Neural crest cell (in vitro differentiated cells): Measurements from ENCODE around the gene ZNF480. TPM values are rescaled to one million over a fixed set of nuclear protein-coding genes. Genes with fewer than 3 reads are reported as not detected.
A peak's percentile ranks its signal among the peaks of the same experiment; 100 is the strongest.

Experiments
- DNase-seq: peaks from one replicate; pipeline ENCODE4 v3.0.0; 2021; ENCODE audit warnings: low read depth, mixed read lengths, low spot score
- H3K27ac Mint-ChIP-seq: one replicate; pipeline ENCODE4 v1.8.0; 2021; ENCODE audit warnings: mild to moderate bottlenecking, mixed read lengths; ENCODE audit not compliant: unreplicated experiment
- H3K27me3 Mint-ChIP-seq: 2 replicates; pipeline ENCODE4 v1.8.0; 2021; ENCODE audit warnings: low read depth, mild to moderate bottlenecking, mixed read lengths
- H3K36me3 Mint-ChIP-seq: 2 replicates; pipeline ENCODE4 v1.8.0; 2021; ENCODE audit warnings: low read depth, mild to moderate bottlenecking, mixed read lengths
- H3K4me1 Mint-ChIP-seq: 2 replicates; pipeline ENCODE4 v1.8.0; 2021; ENCODE audit warnings: mixed read lengths
- H3K4me3 Mint-ChIP-seq: one replicate; pipeline ENCODE4 v1.8.0; 2021; ENCODE audit warnings: mild to moderate bottlenecking, mixed read lengths
- H3K9me3 Mint-ChIP-seq: 2 replicates; pipeline ENCODE4 v1.8.0; 2021; ENCODE audit warnings: mixed read lengths
- CTCF ChIP-seq: fragments of 200-600 bp; sonication (generic); conservative IDR thresholded peaks from 2 replicates; pipeline ENCODE4 v1.5.0; 2021; ENCODE audit warnings: antibody characterized with exemption, mild to moderate bottlenecking
- microRNA-seq: library from miRNA; unstranded; fragments of <30 nt; microRNA quantifications from one replicate; pipeline ENCODE4, GENCODE V29; 2020
- total RNA-seq: library from RNA; stranded (reverse); gene quantifications from 2 replicates; pipeline ENCODE4 v1.2.1, GENCODE V29; 2021

Gene ZNF480
- total RNA-seq, 1 donor from 2014 or later = 25.2 TPM

GRCh38 chr19:52370341-52370710, 73.4 kb downstream of the ZNF480 start:
- TF ChIP-seq CTCF = no peak
- no peak for DNase-seq
- H3K4me3 Mint-ChIP-seq = no peak overlapping the region
- no peaks in the 10 kb centered on the region for H3K27me3 Mint-ChIP-seq
- peaks cover 26% of the 10 kb centered on the region for H3K9me3 Mint-ChIP-seq
- H3K36me3 Mint-ChIP-seq = peaks cover 59% of the 10 kb centered on the region
- H3K4me1 Mint-ChIP-seq = no peaks in the 10 kb centered on the region
- H3K27ac Mint-ChIP-seq = no peak overlapping the region

Small RNA genes lying within 50 kb of the gene (microRNA-seq; reads per million reads assigned to microRNA genes)
- gene MIR643 = 28.4 reads per million, percentile 41 among the genes with 10 or more reads in this experiment

Other genes starting within 250 kb of the ZNF480 start
- 19.9 and 22.5 TPM in 2 replicates for gene ZNF432, start 248.3 kb upstream of the ZNF480 start, total RNA-seq
- gene ZNF841, start 201.4 kb upstream of the ZNF480 start, total RNA-seq = 14.3 and 16.4 TPM in 2 replicates
- gene ZNF616, start 157.2 kb upstream of the ZNF480 start, total RNA-seq = 18.9 and 25.2 TPM in 2 replicates
- gene ZNF836, start 125.5 kb upstream of the ZNF480 start, total RNA-seq = 11.6 and 11.9 TPM in 2 replicates
- gene PPP2R1A, start 107.1 kb upstream of the ZNF480 start, total RNA-seq = 422 TPM in 2 replicates
- gene ZNF766, start 27.6 kb upstream of the ZNF480 start, total RNA-seq = 21.5 and 22.9 TPM in 2 replicates
- 10.0 and 11.5 TPM in 2 replicates for gene ZNF610, start 39.1 kb downstream of the ZNF480 start, total RNA-seq
- 9.7 and 10.0 TPM in 2 replicates for gene ZNF880, start 72.8 kb downstream of the ZNF480 start, total RNA-seq
- gene ZNF528, start 100.7 kb downstream of the ZNF480 start, total RNA-seq = 7.7 and 8.3 TPM in 2 replicates
- not detected in 2 replicates for gene ZNF534, start 132.0 kb downstream of the ZNF480 start, total RNA-seq
- 0.65 and 0.86 TPM in 2 replicates for gene ZNF578, start 156.4 kb downstream of the ZNF480 start, total RNA-seq
- 23.4 and 25.9 TPM in 2 replicates for gene ZNF808, start 230.5 kb downstream of the ZNF480 start, total RNA-seq